ENCODE results near the gene NEDD8. TPM values are rescaled to one million over a fixed set of nuclear protein-coding genes. Genes with fewer than 3 reads are reported as not detected.
"Not testable (repeated sequence)": the region's sequence is repeated elsewhere in the genome, so short reads cannot be mapped to it uniquely, and the experiment has no call there.

NEDD8 gene
- total RNA-seq, 2 experiments from 2014 or later, result 167 to 172 TPM

- ATAC-seq (no peak), DNase-seq (no peak)
- ChIA-PET POLR2A (interaction anchor here (1.1 to 1.3 kb wide), 2 partner anchors 21 to 51 kb away, joined by 3 to 4 read pairs; no protein-coding TSS in a partner anchor), CTCF (interaction anchor here (1.1 to 27.8 kb wide), 3 partner anchors 21 to 188 kb away, joined by 3 to 873 read pairs (median 47); partner anchors contain the start of genes CIDEB, DHRS1, LTB4R and LTB4R2)
- intact Hi-C loops (cut with micrococcal nuclease), result loop anchor here (10.0 kb wide), 1 partner anchor 185 kb away; no protein-coding TSS in a partner anchor
- H3K36me3 Mint-ChIP-seq (ENCODE audit: low read depth), result no peaks in the 10 kb centered on the region
- H3K4me3 Mint-ChIP-seq, result no peak overlapping the region
- no peak overlapping the region for H3K27ac Mint-ChIP-seq
- no peaks in the 10 kb centered on the region for H3K9me3 Mint-ChIP-seq
- H3K27me3 Mint-ChIP-seq, result no peaks in the 10 kb centered on the region
- TF ChIP-seq, protein P1, sequence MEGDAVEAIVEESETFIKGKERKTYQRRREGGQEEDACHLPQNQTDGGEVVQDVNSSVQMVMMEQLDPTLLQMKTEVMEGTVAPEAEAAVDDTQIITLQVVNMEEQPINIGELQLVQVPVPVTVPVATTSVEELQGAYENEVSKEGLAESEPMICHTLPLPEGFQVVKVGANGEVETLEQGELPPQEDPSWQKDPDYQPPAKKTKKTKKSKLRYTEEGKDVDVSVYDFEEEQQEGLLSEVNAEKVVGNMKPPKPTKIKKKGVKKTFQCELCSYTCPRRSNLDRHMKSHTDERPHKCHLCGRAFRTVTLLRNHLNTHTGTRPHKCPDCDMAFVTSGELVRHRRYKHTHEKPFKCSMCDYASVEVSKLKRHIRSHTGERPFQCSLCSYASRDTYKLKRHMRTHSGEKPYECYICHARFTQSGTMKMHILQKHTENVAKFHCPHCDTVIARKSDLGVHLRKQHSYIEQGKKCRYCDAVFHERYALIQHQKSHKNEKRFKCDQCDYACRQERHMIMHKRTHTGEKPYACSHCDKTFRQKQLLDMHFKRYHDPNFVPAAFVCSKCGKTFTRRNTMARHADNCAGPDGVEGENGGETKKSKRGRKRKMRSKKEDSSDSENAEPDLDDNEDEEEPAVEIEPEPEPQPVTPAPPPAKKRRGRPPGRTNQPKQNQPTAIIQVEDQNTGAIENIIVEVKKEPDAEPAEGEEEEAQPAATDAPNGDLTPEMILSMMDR (IDR thresholded peaks at IDR 0.05), result no peak
- H3K4me1 Mint-ChIP-seq (ENCODE audit: low read depth), result peaks cover 27% of the 10 kb centered on the region
Observed at GRCh38 chr14:24249230-24250021, 17.3 kb upstream of the NEDD8 start.

DNA sequence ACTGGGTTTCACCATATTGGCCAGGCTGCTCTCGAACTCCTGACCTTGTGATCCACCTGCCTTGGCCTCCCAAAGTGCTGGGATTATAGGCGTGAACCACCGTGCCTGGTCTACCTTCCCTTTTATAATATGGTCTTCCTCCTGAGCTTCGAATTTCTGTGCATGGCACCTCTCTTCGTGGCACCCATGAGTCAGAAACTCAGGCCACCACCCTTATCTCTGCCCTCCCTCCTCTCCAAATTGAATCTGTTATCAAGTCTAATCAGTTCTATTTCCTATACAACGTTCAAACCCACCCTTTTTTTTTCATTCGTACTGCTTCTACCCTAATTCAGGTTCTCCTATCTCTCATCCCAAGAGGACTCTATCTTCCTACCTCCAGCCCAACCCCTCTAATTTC is 15.3 kb upstream of the NEDD8 start:
- ChIA-PET CTCF (interaction anchor here (1.2 to 27.8 kb wide), 10 partner anchors 13 to 184 kb away, joined by 3 to 873 read pairs (median 8); partner anchors contain the start of genes CIDEB, DHRS1, GMPR2 and LTB4R), POLR2A (interaction anchor here (0.7 to 2.3 kb wide), 19 partner anchors 10 to 183 kb away, joined by 3 to 15 read pairs (median 3); partner anchors contain the start of genes DHRS1, IPO4, IRF9 and KHNYN)
- ATAC-seq, result no peak
- H3K4me1 Mint-ChIP-seq (ENCODE audit: low read depth), result peaks cover 37% of the 10 kb centered on the region
- H3K4me3 Mint-ChIP-seq, result no peak overlapping the region
- H3K9me3 Mint-ChIP-seq, result no peaks in the 10 kb centered on the region
- intact Hi-C loops (cut with micrococcal nuclease), result loop anchor here (2.0 to 10.0 kb wide), 2 partner anchors 23 to 187 kb away; partner anchors contain the start of gene RABGGTA
- no peaks in the 10 kb centered on the region for H3K36me3 Mint-ChIP-seq (ENCODE audit: low read depth)
- TF ChIP-seq, protein P1 (IDR thresholded peaks at IDR 0.05), result no peak
- peak overlapping the region; percentile 71 for H3K27ac Mint-ChIP-seq
- H3K27me3 Mint-ChIP-seq, result no peaks in the 10 kb centered on the region
- no peak for DNase-seq

DNA sequence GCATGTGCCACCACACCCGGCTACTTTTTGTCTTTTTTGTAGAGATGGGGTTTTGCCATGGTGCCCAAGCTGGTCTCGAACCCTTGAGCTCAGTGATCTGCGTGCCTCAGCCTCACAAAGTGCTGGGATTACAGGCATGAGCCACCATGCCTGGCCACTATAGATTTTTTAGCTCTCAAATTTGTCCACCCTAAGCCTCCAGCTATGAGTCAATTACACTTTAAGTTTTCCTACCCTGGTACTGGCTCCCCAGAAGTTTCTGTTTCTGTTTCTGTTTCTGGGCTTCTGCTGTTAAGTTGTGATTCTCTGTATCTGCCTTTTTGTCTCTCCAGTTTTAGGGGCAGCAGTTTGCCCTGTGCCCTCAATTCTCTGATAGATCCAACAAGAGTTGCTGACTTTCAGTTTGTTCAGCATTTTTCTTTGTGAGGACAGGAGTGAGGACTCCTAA is 14.6 kb upstream of the NEDD8 start:
- Mint-ChIP-seq H3K36me3 (ENCODE audit: low read depth) (no peaks in the 10 kb centered on the region), H3K4me1 (ENCODE audit: low read depth) (peaks cover 37% of the 10 kb centered on the region), H3K27me3 (no peaks in the 10 kb centered on the region), H3K27ac (peak overlapping the region; percentile 95), H3K4me3 (peak overlapping the region; percentile 59), H3K9me3 (no peaks in the 10 kb centered on the region)
- intact Hi-C loops (cut with micrococcal nuclease), result loop anchor here (2.0 to 10.0 kb wide), 2 partner anchors 24 to 188 kb away; partner anchors contain the start of gene RABGGTA
- ATAC-seq, result peak; percentile 12
- DNase-seq, result peak; percentile 44
- POLR2A ChIA-PET, result interaction anchor here (0.7 to 2.3 kb wide), 18 partner anchors 10 to 183 kb away, joined by 3 to 15 read pairs (median 4); partner anchors contain the start of genes DHRS1, KHNYN, LTB4R and NOP9
- CTCF ChIA-PET, result interaction anchor here (1.2 to 27.8 kb wide), 12 partner anchors 13 to 190 kb away, joined by 3 to 873 read pairs (median 6); partner anchors contain the start of genes CHMP4A, CIDEB, DHRS1 and GMPR2
- TF ChIP-seq, protein P1 (IDR thresholded peaks at IDR 0.05), result no peak

DNA sequence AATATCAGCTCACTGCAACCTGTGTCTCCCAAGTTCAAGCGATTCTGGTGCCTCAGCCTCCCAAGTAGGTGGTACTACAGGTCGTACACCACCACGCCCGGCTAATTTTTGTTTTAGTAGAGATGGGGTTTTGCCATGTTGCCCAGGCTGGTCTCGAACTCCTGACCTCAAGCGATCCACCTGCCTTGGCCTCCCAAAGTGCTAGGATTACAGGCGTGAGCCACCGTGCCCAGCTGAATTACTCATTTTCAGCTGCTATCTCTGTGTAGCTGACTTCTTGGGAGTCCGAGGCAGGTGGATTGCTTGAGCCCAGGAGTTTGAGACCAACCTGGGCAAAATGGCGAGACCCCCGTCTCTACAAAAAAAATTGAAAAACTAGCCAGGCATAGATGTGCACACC is 13.2 kb upstream of the NEDD8 start:
- H3K9me3 Mint-ChIP-seq; ATAC-seq; H3K27me3 Mint-ChIP-seq; H3K36me3 Mint-ChIP-seq (ENCODE audit: low read depth); H3K27ac Mint-ChIP-seq; H3K4me3 Mint-ChIP-seq; DNase-seq: not testable (repeated sequence)
- intact Hi-C loops (cut with micrococcal nuclease), result loop anchor here (10.0 kb wide), 1 partner anchor 189 kb away; no protein-coding TSS in a partner anchor
- H3K4me1 Mint-ChIP-seq (ENCODE audit: low read depth), result peaks cover 41% of the 10 kb centered on the region
- CTCF ChIA-PET, result interaction anchor here (1.2 to 27.8 kb wide), 6 partner anchors 11 to 191 kb away, joined by 3 to 873 read pairs (median 12); partner anchors contain the start of genes CHMP4A, CIDEB, DHRS1 and GMPR2
- POLR2A ChIA-PET, result interaction anchor here (0.8 to 4.0 kb wide), 6 partner anchors 12 to 63 kb away, joined by 3 to 20 read pairs (median 4); partner anchors contain the start of genes CHMP4A, CIDEB, DHRS1 and NOP9

- no peak for DNase-seq
- H3K4me1 Mint-ChIP-seq (ENCODE audit: low read depth), result peaks cover 53% of the 10 kb centered on the region
- TF ChIP-seq, protein P1 (IDR thresholded peaks at IDR 0.05), result no peak
Observed at GRCh38 chr14:24243336-24243836, 11.2 kb upstream of the NEDD8 start.

More at GRCh38 chr14:24243336-24243836, 11.2 kb upstream of the NEDD8 start:
- intact Hi-C loops (cut with micrococcal nuclease), result loop anchor here (1.0 to 10.0 kb wide), 2 partner anchors 54 to 191 kb away; no protein-coding TSS in a partner anchor
- Mint-ChIP-seq H3K4me3 (peak overlapping the region; percentile 96), H3K9me3 (no peaks in the 10 kb centered on the region), H3K27me3 (no peaks in the 10 kb centered on the region), H3K36me3 (ENCODE audit: low read depth) (peaks cover 25% of the 10 kb centered on the region), H3K27ac (peak overlapping the region; percentile 98)
- no peak for ATAC-seq
- ChIA-PET POLR2A (interaction anchor here (0.7 to 4.0 kb wide), 17 partner anchors 15 to 193 kb away, joined by 3 to 22 read pairs (median 5); partner anchors contain the start of genes CIDEB, DHRS1, LTB4R and LTB4R2), CTCF (interaction anchor here (0.8 to 27.8 kb wide), 29 partner anchors 8 to 198 kb away, joined by 3 to 873 read pairs (median 9); partner anchors contain the start of genes ADCY4, CHMP4A, CIDEB and DHRS1)

Data from activated CD8-positive, alpha-beta T cell treated with anti-CD3 and anti-CD28 coated beads for 36 hours (primary cell).